Measurements from ENCODE around the gene C6. TPM values are rescaled to one million over a fixed set of nuclear protein-coding genes. Genes with fewer than 3 reads are reported as not detected.
A peak's percentile ranks its signal among the peaks of the same experiment; 100 is the strongest.
"Not testable (repeated sequence)": the region's sequence is repeated elsewhere in the genome, so short reads cannot be mapped to it uniquely, and the experiment has no call there.

Gene C6
- total RNA-seq, result not detected

GRCh38 chr5:41213340-41213739, at the start of gene C6:
Gene C6 (minus strand): TSS chr5:41213532. CDS start chr5:41203230, 10,302 bp downstream.
- no peak for DNase-seq

- no peak for DNase-seq
Measured at GRCh38 chr5:41256400-41256799, 43.1 kb upstream of the C6 start.

GRCh38 chr5:41253109-41253508, 39.8 kb upstream of the C6 start:
- no peak for DNase-seq

- no peak for DNase-seq
Measured at GRCh38 chr5:41252036-41252435, 38.7 kb upstream of the C6 start.

GRCh38 chr5:41250351-41250987, 37.1 kb upstream of the C6 start:
- no peak for DNase-seq

DNA sequence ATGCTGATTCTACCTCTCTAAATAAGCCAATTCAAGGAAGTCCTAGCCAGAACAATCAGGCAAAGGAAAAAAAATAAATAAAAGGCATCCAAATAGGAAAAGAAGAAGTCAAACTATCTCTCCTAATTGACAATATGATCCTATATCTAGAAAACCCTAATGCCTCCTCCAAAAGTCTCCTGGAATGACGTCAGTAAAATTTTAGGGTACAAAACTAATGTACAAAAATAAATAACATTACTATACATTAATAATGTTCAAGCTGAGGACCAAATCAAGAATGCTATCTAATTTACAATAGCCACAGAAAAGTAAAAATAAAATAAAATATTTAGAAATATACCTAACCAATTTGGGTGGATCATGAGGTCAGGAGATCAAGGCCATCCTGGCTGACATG, 33.8 kb upstream of the C6 start:
- DNase-seq, result no peak

DNA sequence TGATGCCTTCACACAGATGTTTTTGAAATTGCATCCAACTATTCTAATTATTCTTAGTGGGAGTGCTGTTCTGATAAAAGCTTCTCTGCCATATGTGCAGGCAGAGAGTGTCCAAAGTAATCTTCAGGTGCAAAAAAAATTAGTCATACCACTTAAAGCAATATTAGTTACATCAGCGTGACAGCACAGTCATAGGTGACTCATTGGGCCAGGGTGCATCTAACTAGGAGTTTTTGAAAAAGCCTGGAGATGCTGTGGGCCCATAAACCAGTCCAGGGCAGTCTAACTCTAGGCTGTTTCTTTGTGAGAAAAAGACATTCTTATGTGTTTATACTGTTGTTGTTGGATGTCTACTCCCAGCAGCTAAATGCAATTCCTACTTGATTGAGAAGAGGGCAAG, 33.0 kb upstream of the C6 start:
- no peak for DNase-seq

DNA sequence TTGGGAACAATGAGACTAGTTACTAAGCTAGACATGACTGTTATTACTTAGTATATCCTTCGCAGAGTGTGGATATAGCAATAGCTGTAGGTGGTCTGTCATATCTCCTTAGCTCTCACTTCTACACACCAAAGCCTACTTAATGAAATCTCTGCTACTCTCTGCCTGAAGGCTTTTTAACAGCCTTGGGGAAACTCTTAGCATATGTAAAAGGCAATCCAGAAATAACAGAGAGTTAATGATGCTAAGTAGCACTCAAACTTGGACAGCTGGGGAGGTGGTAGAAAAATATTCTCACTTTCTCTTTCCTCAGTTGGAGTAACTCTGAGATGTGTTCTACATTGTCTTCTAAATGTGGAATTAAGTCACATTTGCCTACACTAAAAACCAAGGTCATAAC, 30.2 kb upstream of the C6 start:
- no peak for DNase-seq

DNA sequence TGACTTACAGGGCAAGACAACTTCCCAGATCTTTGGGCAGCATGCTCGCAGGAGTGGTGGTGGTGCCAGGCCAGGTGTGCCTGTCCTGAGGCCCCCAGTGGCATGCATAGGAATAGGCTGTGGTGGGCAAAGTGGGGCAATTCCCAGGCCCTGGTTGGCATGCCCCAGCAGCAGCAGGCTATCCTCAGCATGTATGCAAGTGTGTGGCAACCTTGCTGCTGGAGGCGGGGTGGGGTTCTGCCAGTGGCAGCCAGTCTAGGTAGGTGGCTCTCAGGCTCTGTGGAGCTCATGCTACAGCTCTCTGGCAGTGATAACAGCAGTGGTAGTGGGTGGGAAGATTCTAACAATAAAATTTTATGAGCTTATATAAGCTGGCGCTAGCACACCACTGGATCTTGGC, 27.7 kb upstream of the C6 start:
- DNase-seq, result no peak

DNA sequence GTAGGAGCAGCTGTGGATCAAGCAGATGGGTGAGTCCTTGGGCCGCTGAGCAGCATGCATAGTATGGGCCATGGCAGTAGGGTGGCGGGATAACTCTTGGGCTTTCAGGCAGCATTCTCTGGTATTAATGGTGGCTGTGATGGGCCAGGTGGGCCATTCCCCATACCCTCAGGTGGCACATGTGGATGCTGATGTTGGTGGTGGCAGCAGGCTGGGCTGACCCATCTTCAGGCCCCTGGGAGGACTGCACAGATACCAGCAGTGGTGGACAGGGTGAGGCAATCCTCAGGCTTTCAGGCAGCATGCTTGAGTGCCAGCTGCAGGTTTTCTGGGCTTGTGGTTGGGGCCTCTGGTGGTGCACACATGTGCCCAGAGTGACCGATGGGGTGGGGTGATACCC, 27.1 kb upstream of the C6 start:
- DNase-seq, result no peak

GRCh38 chr5:41234475-41234874, 21.1 kb upstream of the C6 start:
- DNase-seq, result no peak

DNA sequence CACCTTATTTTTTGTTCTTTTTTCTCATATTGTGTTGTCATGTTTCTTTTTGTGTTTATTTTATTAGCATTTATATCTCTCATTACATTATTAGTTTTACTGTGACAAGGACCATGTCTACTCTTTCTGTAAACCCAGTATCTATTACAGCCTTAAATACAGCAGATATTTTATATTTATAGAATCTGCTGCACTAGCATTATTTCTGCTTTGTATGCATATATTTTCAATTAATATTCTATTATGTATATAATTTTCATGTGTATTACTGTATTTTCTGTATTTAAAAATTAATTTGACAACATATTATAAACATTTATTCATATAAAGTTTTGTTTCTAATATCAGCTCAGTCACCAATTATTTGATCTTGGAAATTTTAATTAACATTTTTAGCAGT, 19.5 kb upstream of the C6 start:
- DNase-seq, result no peak

- not testable (repeated sequence) for DNase-seq
Measured at GRCh38 chr5:41230276-41230675, 16.9 kb upstream of the C6 start.

DNA sequence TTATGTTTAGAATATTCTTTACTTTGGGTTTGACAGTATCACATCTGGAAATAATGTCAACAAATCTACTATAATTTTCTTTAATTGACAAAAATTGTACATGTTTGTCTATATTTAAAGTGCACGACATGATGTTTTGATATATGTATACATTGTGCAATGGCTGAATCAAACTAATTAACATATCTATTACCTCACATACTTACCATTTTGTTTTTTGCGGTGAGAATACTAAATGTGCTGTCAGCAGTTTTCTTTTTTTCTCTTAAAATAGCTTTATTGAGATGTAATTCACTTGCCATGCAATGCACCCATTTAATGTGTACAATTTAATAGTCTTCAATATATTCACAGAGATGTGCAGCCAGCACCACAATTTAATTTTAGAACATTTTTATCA, 10.6 kb upstream of the C6 start:
- DNase-seq, result no peak

DNA sequence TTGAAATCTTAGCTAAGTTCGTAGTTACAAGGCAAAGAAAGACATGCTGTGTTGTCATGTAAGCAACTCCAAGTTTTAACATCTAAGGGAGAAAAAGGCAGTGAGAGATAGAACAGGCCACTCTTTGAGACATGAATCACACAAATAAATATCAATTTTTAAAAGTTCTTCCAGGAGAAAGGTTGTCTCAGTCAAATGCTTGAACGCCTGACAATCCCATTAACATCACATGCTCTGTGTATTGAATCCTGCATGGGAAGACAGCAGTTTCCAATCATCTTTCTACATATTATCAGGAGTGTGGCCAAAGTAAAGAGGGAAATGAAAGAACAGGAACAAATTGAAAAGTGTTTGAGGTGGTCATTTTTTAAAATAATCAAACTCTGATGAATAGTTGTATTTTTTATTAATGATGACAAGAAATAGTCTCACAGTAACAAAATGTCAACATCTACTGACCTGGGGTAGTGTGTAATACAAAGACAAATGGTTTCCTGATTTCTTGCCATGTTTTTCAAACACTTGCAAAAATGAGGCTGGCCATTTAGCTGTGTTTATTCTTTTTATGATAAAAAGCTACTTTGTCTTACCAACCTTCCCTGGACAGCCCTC, 6.4 kb upstream of the C6 start:
- DNase-seq, result peak; percentile 1

DNA sequence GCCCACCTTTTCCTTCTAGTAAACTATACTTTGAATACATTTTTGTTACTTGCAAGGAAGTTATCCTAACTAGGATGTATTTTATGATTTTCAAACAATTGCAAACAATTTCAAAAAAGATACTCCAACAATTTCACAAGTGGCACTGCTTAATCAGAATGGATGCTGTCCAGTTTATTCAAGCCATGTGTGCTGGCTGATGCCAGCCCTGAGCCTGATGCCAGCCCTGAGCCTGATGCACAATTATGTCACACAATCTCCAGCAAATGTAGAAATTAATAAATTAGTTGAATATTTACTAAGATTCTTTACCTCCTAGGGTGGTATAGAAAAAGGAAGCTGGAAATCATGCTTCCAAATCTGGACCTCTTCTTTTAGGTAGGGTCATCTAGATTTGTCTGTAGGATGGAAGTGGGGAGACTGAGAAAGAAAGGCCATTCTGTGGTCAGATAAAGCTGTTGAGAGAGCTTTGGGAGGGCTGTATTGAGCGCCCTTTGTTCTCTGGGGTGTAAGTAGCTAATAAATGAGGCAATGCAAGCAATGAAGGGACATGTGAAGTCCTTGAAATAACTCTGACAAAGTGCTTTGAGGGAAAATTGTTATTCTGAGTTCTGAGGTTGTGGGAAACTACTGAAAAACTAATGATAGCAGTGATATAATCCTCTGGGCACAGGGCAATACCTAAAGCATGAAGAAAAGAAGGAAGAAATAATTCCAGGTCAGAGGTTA, 5.8 kb upstream of the C6 start:
- no peak for DNase-seq

DNA sequence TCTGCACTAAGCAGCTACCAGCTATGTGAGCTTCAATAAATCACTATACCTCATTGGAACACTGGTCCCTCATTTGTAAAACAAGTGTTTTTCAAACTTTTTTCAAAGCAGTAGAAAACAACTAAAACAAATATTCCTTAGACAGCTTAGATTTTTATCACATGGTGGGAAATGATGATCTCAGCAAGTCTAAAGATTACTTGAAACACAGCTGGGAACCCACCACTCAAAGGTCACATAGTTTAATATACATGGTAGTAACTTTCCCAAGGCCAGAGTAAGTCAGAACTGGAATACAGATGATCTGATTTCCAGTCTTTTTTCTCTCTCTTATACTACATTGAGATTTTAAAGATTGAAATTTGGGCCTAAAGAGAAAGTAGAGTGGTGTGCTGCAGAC, 850 bp upstream of the C6 start:
- no peak for DNase-seq

GRCh38 chr5:41212935-41213334, 397 bp downstream of the C6 start:
- no peak for DNase-seq

GRCh38 chr5:41211417-41211816, 1.9 kb downstream of the C6 start:
- no peak for DNase-seq

- not testable (repeated sequence) for DNase-seq
Measured at GRCh38 chr5:41205475-41205874, 7.9 kb downstream of the C6 start.

DNA sequence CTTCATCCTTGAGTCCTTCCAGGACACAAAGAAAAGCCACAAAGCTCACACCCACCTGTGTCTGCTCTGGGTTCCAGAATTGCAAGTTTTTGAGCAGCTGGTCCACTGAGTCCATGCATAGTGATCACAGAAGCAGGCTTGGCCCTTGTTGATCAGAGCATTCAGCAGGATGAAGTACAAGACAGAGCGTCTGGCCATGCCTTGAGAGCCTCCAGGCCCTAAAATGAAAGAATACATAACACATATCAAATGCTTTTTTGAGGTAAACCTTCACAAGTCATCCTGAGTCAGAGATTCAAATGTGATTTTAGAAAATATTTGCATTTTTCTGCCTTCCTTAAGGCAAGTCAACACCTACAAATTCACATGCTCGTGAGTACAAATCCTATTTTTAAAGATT, 10.3 kb downstream of the C6 start:
- DNase-seq, result no peak

DNA sequence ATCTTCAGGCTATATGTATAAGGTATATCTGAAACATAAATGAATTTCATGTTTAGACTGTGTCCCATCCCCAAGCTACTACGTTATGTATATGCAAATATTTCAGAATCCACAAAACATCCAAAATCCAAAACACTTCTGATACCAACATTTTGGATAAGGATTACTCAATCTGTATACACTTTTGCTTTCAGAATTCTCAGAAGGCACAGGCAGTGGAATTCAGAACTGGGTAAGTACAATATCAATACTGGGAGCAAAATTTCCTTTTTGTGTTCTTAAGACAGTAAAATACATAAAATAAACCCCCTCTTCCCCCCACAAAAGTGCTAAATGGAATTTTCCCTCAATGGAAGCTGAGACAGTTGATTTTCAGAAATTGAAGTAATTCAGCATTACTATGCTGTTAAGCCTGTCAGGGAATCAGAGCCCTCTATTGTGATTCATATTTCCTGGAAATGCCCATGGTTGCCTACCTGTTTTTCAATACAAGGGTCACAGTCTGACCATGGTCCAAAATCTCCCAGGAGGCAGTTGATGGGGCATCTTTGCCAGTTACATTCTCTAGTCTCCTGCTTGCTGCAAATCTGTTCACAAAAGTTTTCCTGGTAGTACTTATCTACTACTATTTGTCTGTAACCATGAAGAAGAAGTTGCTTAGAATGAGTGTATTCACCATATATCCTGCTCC, 12.1 kb downstream of the C6 start:
- no peak for DNase-seq

GRCh38 chr5:41200506-41200905, 12.8 kb downstream of the C6 start:
- no peak for DNase-seq
